SU-DHL-6 (cell line): ENCODE results near the gene GSDME.

ENCODE experiments used
- H2AFZ ChIP-seq: fragments of 200-600 bp; sonication (generic); 2 replicates; pipeline ENCODE4 v1.6.1; 2014; ENCODE audit warnings: low read depth, mild to moderate bottlenecking, moderate library complexity, mixed read lengths, antibody characterized with exemption, low read length; ENCODE audit not compliant: severe bottlenecking
- H3F3A ChIP-seq: fragments of 200-600 bp; shearing (Covaris generic); 2 replicates; pipeline ENCODE4 v1.6.0; 2016; ENCODE audit warnings: antibody characterized with exemption, mild to moderate bottlenecking; ENCODE audit not compliant: insufficient read depth
- H3K27ac ChIP-seq: fragments of 200-600 bp; sonication (generic); 2 replicates; pipeline ENCODE4 v1.5.1; 2016; ENCODE audit warnings: low read depth, mild to moderate bottlenecking, low read length, moderate library complexity, mixed read lengths
- H3K27me3 ChIP-seq: fragments of 200-600 bp; sonication (generic), shearing (Covaris generic); 2 replicates; pipeline ENCODE4 v1.6.0; 2014; ENCODE audit warnings: mild to moderate bottlenecking, low read length
- H3K36me3 ChIP-seq: fragments of 200-600 bp; sonication (generic); 2 replicates; pipeline ENCODE4 v1.6.1; 2014; ENCODE audit warnings: mild to moderate bottlenecking, low read length, mixed read lengths
- H3K4me2 ChIP-seq: fragments of 300-600, 200-600 bp; shearing (Covaris generic), sonication (generic); 2 replicates; pipeline ENCODE4 v1.6.0; 2014; ENCODE audit warnings: low read length, low read depth, mild to moderate bottlenecking; ENCODE audit not compliant: poor library complexity, severe bottlenecking
- H3K4me3 ChIP-seq: fragments of 200-600 bp; sonication (generic); 2 replicates; pipeline ENCODE4 v1.5.1; 2014; ENCODE audit warnings: antibody characterized with exemption, low read length, mild to moderate bottlenecking, mixed read lengths; ENCODE audit not compliant: insufficient read depth, poor library complexity, severe bottlenecking
- H3K79me2 ChIP-seq: fragments of 200-600 bp; sonication (generic); 2 replicates; pipeline ENCODE4 v1.6.1; 2014; ENCODE audit warnings: mild to moderate bottlenecking, low read length, moderate library complexity; ENCODE audit not compliant: insufficient read depth
- H3K9ac ChIP-seq: fragments of 200-600 bp; sonication (generic); 2 replicates; pipeline ENCODE4 v1.7.0; 2014; ENCODE audit warnings: mild to moderate bottlenecking, low read length
- H3K9me2 ChIP-seq: fragments of 200-600 bp; sonication (generic); replicated peaks from 2 replicates; pipeline ENCODE4 v1.6.1; 2014; ENCODE audit warnings: low read length; ENCODE audit not compliant: insufficient read depth
- H3K9me3 ChIP-seq: fragments of 200-600 bp; sonication (generic); 2 replicates; pipeline ENCODE4 v1.6.1; 2014; ENCODE audit warnings: low read length, mixed read lengths; ENCODE audit not compliant: insufficient read depth
- H4K20me1 ChIP-seq: fragments of 200-600 bp; sonication (generic); 2 replicates; pipeline ENCODE4 v1.6.1; 2014; ENCODE audit warnings: low read depth, mild to moderate bottlenecking, antibody characterized with exemption, low read length, moderate library complexity, mixed read lengths
- CTCF ChIP-seq: fragments of 200-600 bp; sonication (generic); IDR thresholded peaks from one replicate; pipeline ENCODE4 v1.5.1; 2017; ENCODE audit warnings: antibody characterized with exemption, mild to moderate bottlenecking, low read length, moderate library complexity; ENCODE audit not compliant: insufficient read depth, poor library complexity, severe bottlenecking
- EZH2phosphoT487 ChIP-seq: fragments of 200-600 bp; sonication (generic), shearing (Covaris generic); conservative IDR thresholded peaks from 2 replicates; pipeline ENCODE4 v1.6.1; 2018; ENCODE audit warnings: mild to moderate bottlenecking, antibody characterized with exemption, low read length, moderate library complexity, mixed read lengths

The GSDME gene

DNA sequence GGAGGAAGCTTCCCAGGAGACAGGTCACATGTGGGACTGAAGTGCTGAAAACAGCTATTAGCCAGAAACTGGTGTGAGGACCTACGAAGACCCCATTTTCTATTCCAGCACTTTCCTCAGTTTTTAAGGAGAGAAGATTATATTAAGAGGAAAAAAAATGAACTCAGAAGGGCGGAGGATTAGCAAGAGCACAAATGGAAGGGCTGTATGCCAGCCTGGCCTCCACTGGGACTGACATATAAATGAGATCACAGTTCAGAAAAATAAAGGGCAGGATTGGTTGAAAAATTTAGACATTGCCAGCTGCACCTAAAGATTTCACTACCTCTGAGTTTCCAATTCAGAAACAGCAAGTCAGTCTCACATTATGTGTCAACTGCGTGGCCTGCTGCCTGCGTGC lies 53.0 kb downstream of the GSDME start:
- TF ChIP-seq CTCF: no peak
- TF ChIP-seq EZH2phosphoT487: no peak
- H2AFZ ChIP-seq: no peak overlapping the region
- H3K9me3 ChIP-seq: no peaks in the 10 kb centered on the region
- H3K4me2 ChIP-seq: no peak overlapping the region
- H3K4me3 ChIP-seq: no peak overlapping the region
- no peaks in the 10 kb centered on the region for H3K79me2 ChIP-seq
- H3K36me3 ChIP-seq: no peaks in the 10 kb centered on the region
- no peak overlapping the region for H3K9ac ChIP-seq
- no peaks in the 10 kb centered on the region for H3K9me2 ChIP-seq
- no peaks in the 10 kb centered on the region for H3F3A ChIP-seq
- H3K27me3 ChIP-seq: no peaks in the 10 kb centered on the region
- no peaks in the 10 kb centered on the region for H4K20me1 ChIP-seq
- no peak overlapping the region for H3K27ac ChIP-seq

GRCh38 chr7:24703296-24703695 lies 54.0 kb downstream of the GSDME start:
- no peaks in the 10 kb centered on the region for H3K79me2 ChIP-seq
- H3K9me3 ChIP-seq: no peaks in the 10 kb centered on the region
- H3K27ac ChIP-seq: no peak overlapping the region
- H3K4me3 ChIP-seq: no peak overlapping the region
- H3K4me2 ChIP-seq: no peak overlapping the region
- no peaks in the 10 kb centered on the region for H3K36me3 ChIP-seq
- TF ChIP-seq CTCF (no peak), EZH2phosphoT487 (no peak)
- no peaks in the 10 kb centered on the region for H4K20me1 ChIP-seq
- H3K27me3 ChIP-seq: no peaks in the 10 kb centered on the region
- no peaks in the 10 kb centered on the region for H3F3A ChIP-seq
- H2AFZ ChIP-seq: no peak overlapping the region
- H3K9ac ChIP-seq: no peak overlapping the region
- H3K9me2 ChIP-seq: no peaks in the 10 kb centered on the region

- no peaks in the 10 kb centered on the region for H4K20me1 ChIP-seq
Measured at GRCh38 chr7:24702755-24703154, 54.5 kb downstream of the GSDME start.

More at GRCh38 chr7:24702755-24703154, 54.5 kb downstream of the GSDME start:
- H3K9ac ChIP-seq: no peak overlapping the region
- H3K9me3 ChIP-seq: no peaks in the 10 kb centered on the region
- H3K36me3 ChIP-seq: no peaks in the 10 kb centered on the region
- H2AFZ ChIP-seq: no peak overlapping the region
- H3K4me3 ChIP-seq: no peak overlapping the region
- no peaks in the 10 kb centered on the region for H3K27me3 ChIP-seq
- no peak overlapping the region for H3K4me2 ChIP-seq
- no peak overlapping the region for H3K27ac ChIP-seq
- no peaks in the 10 kb centered on the region for H3F3A ChIP-seq
- no peaks in the 10 kb centered on the region for H3K79me2 ChIP-seq
- H3K9me2 ChIP-seq: no peaks in the 10 kb centered on the region
- TF ChIP-seq EZH2phosphoT487 (no peak), CTCF (no peak)
